Transverse colon (tissue), 4 donors: ENCODE results near the gene ANO1. TPM values are rescaled to one million over a fixed set of nuclear protein-coding genes. Genes with fewer than 3 reads are reported as not detected.

Experiments used
- DNase-seq: peaks from one replicate; pipeline ENCODE4 v3.0.0-alpha.2; 2019
- H3K27ac ChIP-seq, 4 donors: fragments of 200-600 bp; sonication (generic); 2 replicates each; pipeline ENCODE4 v1.5.1; 2016 to 2018; ENCODE audit warnings: inconsistent platforms in 4 of 4
- H3K27me3 ChIP-seq: fragments of 200-600 bp; sonication (generic); 2 replicates; pipeline ENCODE4 v1.5.1; 2017; ENCODE audit warnings: inconsistent platforms
- H3K36me3 ChIP-seq, 4 donors: fragments of 200-600 bp; sonication (generic); 2 replicates each; pipeline ENCODE4 v1.5.1; 2017 to 2019; ENCODE audit warnings: inconsistent platforms in 4 of 4
- H3K4me1 ChIP-seq, 4 donors: fragments of 200-600 bp; sonication (generic); 2 replicates each; pipeline ENCODE4 v1.5.1; 2017 to 2020; ENCODE audit warnings: inconsistent platforms in 4 of 4
- H3K4me3 ChIP-seq, 4 donors: fragments of 200-600 bp; sonication (generic); 1 replicate in 1 of 4; 2 replicates in 3 of 4; pipeline versions ENCODE4 v1.5.1 to v1.6.1; 2017 to 2019; ENCODE audit warnings: inconsistent platforms in 4 of 4
- H3K9me3 ChIP-seq, 2 donors: fragments of 200-600 bp; sonication (generic); 2 replicates each; pipeline ENCODE4 v1.5.1; 2017 to 2019; ENCODE audit warnings: inconsistent platforms in 2 of 2
- EP300 ChIP-seq: sonication (generic); formaldehyde crosslinking; IDR thresholded peaks from one replicate; pipeline ENCODE4 v1.6.1; 2017; ENCODE audit warnings: antibody characterized with exemption, low read depth
- POLR2A ChIP-seq: fragments of 450-650 bp; IDR thresholded peaks from one replicate; pipeline ENCODE4 v1.6.1; 2016; ENCODE audit warnings: antibody characterized with exemption, mild to moderate bottlenecking, moderate library complexity
- POLR2AphosphoS5 ChIP-seq, 3 donors: sonication (generic); formaldehyde crosslinking; IDR thresholded peaks; one replicate each; pipeline ENCODE4 v1.6.1; 2016; ENCODE audit warnings: antibody characterized with exemption in 3 of 3
- WGBS, 2 donors: methylation state at CpG; one replicate each; pipeline ENCODE4 v1.1.5; 2018; ENCODE audit warnings: low coverage in 1 of 2; 5-methylcytosine and 5-hydroxymethylcytosine counted together
- in situ Hi-C, 4 donors: fragments of 200-750 bp; cut with MboI; loops; one replicate each; pipeline versions ENCODE4 v1.15.0 to v1.15.1; 2017; ENCODE audit warnings: low sequenced_read_pairs in 3 of 4, low pct_ligation_motif_present in 1 of 4, low pct_unique_long_range_greater_than_20kb in 1 of 4
- intact Hi-C: fragments of 100-400 bp; cut with DNase I; formaldehyde crosslinking; loops from one replicate; pipeline ENCODE4 v1.15.1; 2023; ENCODE audit warnings: low total_unique reads
- total RNA-seq, 4 donors: library from RNA; depleted of rRNA; stranded (reverse); fragments of >200 nt; gene quantifications; one replicate each; pipeline ENCODE4 v1.1.0, GENCODE V29; 2016
- TF ChIP-seq, protein P1 (sequence below), 5 experiments: fragments of 200-600 bp in 3 of 5; fragments of 450-650 bp in 2 of 5; sonication (generic) in 3 of 5; IDR thresholded peaks; 1 replicate in 2 of 5; 2 replicates in 3 of 5; pipeline ENCODE4 v1.5.1; 2016 to 2017; ENCODE audit warnings: antibody characterized with exemption in 5 of 5, inconsistent platforms in 3 of 5, mild to moderate bottlenecking in 2 of 5, moderate library complexity in 1 of 5

Gene ANO1
- total RNA-seq, 4 donors from 2014 or later = 7.9 to 20.9 (median 11.3) TPM

DNA sequence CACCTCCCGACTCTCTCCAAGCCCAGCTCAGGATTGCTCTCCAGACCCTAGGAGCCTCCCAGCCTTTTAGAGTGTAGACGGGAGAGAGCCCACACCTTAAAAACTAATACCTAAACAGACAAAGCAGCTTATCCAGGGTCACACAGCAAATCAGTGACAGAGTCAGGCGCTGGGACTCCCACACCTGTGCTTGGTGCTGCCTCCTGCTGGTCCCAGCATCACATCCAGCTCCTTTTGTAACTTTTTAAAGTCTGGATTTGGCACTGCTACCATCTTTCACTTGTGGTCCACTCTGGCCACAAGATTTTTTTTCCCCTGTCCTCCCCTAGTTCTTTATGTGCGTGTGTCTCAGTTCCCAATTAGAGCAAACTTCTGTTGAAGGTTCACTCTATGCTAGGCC is 4.7 kb downstream of the ANO1 start:
- H3K9me3 ChIP-seq = no peaks in the 10 kb centered on the region
- 68 to 79% methylated on average over 3 to 4 of the region's 4 CpGs for WGBS, 2 donors
- H3K4me1 ChIP-seq = peaks cover 0 to 3% (median 1%) of the 10 kb centered on the region in 4 donors
- intact Hi-C loops = no loop called here
- no peak for DNase-seq
- TF ChIP-seq EP300 = no peak
- TF ChIP-seq POLR2A = no peak
- no peak for TF ChIP-seq POLR2AphosphoS5 (IDR thresholded peaks at IDR 0.05)
- TF ChIP-seq, protein P1, sequence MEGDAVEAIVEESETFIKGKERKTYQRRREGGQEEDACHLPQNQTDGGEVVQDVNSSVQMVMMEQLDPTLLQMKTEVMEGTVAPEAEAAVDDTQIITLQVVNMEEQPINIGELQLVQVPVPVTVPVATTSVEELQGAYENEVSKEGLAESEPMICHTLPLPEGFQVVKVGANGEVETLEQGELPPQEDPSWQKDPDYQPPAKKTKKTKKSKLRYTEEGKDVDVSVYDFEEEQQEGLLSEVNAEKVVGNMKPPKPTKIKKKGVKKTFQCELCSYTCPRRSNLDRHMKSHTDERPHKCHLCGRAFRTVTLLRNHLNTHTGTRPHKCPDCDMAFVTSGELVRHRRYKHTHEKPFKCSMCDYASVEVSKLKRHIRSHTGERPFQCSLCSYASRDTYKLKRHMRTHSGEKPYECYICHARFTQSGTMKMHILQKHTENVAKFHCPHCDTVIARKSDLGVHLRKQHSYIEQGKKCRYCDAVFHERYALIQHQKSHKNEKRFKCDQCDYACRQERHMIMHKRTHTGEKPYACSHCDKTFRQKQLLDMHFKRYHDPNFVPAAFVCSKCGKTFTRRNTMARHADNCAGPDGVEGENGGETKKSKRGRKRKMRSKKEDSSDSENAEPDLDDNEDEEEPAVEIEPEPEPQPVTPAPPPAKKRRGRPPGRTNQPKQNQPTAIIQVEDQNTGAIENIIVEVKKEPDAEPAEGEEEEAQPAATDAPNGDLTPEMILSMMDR (IDR thresholded peaks at IDR 0.05) = no peak
- peaks cover 34% of the 10 kb centered on the region for H3K27me3 ChIP-seq
- H3K36me3 ChIP-seq = no peaks in the 10 kb centered on the region
- no peak overlapping the region for H3K4me3 ChIP-seq
- no peak overlapping the region for H3K27ac ChIP-seq
- in situ Hi-C loops = no loop called here

DNA sequence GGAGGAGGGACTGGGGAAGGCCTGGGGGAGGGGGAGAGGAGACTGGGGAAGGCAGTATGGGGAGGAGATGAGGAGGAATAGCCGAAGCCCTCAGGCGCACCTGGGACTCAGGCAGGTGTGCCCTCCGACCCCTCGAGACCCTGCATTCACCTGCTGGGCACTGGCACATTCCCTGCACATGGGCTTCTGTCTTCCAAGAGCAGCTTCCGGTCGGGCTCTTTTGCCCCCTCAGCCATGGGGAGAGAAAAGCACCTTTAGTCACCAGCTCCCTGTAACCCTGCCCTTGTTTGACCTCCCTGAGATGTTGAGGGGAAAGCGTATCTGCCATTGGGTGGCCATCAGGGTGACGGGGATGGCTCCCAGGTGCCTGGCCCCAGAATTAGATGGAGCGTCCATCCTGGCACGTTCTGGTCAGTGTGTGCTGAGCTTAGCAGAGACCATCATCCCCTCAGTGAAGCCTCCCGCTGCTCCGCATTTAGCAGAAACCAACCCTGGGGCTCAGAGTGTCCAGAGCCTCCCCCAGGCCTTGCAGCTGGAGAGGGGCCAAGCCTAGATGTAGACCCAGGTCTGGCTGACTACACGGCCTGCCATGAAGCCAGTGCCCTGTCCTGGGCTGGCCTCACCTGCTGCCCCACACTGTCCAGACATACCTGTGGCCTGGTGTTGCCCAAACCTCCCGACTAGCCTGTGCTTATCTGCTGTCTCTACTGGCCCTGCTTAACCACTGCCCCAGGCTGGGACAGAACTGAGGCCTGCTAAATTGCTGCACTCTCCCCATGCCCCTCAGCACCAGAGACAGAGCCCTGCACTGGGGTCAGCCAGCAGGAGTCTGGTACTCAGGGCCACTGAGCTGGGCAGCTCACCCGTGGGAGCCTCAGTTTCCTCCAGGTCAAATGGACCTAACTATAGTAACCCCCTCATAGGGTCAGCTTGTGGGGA is 6.2 kb downstream of the ANO1 start:
- Histone ChIP-seq H3K4me3 (no peak overlapping the region), H3K9me3 (no peaks in the 10 kb centered on the region), H3K27me3 (peaks cover 21% of the 10 kb centered on the region), H3K27ac (no peak overlapping the region), H3K4me1 (no peaks in the 10 kb centered on the region), H3K36me3 (no peaks in the 10 kb centered on the region)
- 20 to 84% methylated on average over 1 to 15 of the region's 15 CpGs for WGBS, 2 donors
- TF ChIP-seq EP300 (no peak), POLR2A (no peak), POLR2AphosphoS5 (IDR thresholded peaks at IDR 0.05) (no peak)
- TF ChIP-seq, protein P1 (IDR thresholded peaks at IDR 0.05) = no peak
- in situ Hi-C loops = no loop called here
- intact Hi-C loops = no loop called here
- no peak for DNase-seq

DNA sequence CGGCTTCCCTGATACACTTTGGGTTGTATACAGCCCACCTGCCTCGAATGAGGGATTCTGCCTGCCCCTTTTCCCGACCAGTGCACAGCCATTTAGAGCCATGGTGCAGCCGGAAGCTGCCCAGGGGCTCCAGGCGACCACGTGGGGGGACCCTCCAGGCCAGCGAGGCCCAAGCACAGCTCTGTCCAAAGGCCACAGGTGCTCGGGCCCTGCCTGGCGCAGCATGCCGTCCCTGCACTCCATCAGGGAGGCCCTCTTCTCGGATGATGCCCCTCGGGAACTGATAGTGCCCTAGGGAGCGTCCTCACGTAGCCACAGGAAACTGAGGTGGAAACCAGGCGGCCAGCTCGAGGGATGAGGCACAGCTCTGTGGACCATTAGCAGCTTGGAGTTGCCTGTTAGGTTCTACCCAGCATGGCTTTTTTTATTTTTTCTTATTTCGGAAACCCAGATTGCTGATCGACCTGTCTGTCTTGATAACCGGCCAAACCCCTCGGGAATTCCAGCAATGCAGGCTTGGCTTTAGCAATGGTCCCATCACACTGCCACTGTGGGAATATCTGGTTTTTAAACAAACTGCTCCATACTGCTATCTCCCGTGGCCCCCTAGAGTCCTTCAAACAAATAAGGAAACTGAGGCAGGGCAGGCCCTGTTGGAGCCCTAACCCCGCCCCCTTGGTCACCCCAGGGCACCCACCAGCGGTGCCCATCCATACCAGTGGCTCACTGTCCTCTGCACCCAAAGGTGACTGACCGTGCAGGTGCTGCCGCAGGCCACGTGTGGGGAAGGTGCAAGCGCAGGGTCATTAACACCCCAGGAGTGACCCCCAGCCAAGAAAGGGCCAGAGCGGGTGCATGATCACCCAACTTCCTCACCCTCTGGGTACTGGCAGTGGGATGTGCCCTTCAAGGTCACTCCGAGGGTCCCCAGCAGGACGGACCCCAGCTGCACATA is 8.0 kb downstream of the ANO1 start:
- DNase-seq = no peak
- Histone ChIP-seq H3K36me3 (no peaks in the 10 kb centered on the region), H3K4me3 (no peak overlapping the region), H3K27ac (no peak overlapping the region), H3K4me1 (peaks cover 0 to 5% (median 0%) of the 10 kb centered on the region in 4 donors), H3K27me3 (peaks cover 4% of the 10 kb centered on the region), H3K9me3 (no peaks in the 10 kb centered on the region)
- in situ Hi-C loops = no loop called here
- TF ChIP-seq, protein P1 (IDR thresholded peaks at IDR 0.05) = no peak
- TF ChIP-seq POLR2A = no peak
- no peak for TF ChIP-seq EP300
- TF ChIP-seq POLR2AphosphoS5 (IDR thresholded peaks at IDR 0.05) = no peak
- WGBS, 2 donors = 73 to 76% methylated on average over 4 to 28 of the region's 30 CpGs
- intact Hi-C loops = no loop called here
